H9 (cell line): ENCODE results near the gene GPR157. TPM values are rescaled to one million over a fixed set of nuclear protein-coding genes. Genes with fewer than 3 reads are reported as not detected.

Experiments
- DNase-seq: peaks from one replicate; pipeline ENCODE4 v3.0.0-alpha.2; 2017
- H2AFZ ChIP-seq: one replicate; pipeline ENCODE4 v1.6.1; 2013; ENCODE audit warnings: mild to moderate bottlenecking, low read length, control low read depth, moderate library complexity
- H2AK5ac ChIP-seq: 2 replicates; pipeline ENCODE4 v1.6.1; 2013; ENCODE audit warnings: low read length, control low read depth, mixed read lengths; ENCODE audit not compliant: insufficient read length
- H2BK120ac ChIP-seq: one replicate; pipeline ENCODE4 v1.6.1; 2013; ENCODE audit warnings: low read depth, mild to moderate bottlenecking, low read length, control low read depth, inconsistent platforms; ENCODE audit not compliant: poor library complexity, severe bottlenecking
- H2BK12ac ChIP-seq: 2 replicates; pipeline ENCODE4 v1.6.1; 2013; ENCODE audit warnings: low read length, control low read depth, mixed read lengths, low read depth; ENCODE audit not compliant: insufficient read length
- H2BK15ac ChIP-seq: 2 replicates; pipeline ENCODE4 v1.6.1; 2013; ENCODE audit warnings: low read depth, low read length, control low read depth
- H2BK20ac ChIP-seq: one replicate; pipeline ENCODE4 v1.6.1; 2013; ENCODE audit warnings: low read depth, mild to moderate bottlenecking, low read length, control low read depth, inconsistent platforms; ENCODE audit not compliant: poor library complexity, severe bottlenecking
- H2BK5ac ChIP-seq: 2 replicates; pipeline ENCODE4 v1.6.1; 2013; ENCODE audit warnings: low read length, control low read depth, mixed read lengths; ENCODE audit not compliant: insufficient read length
- H3K14ac ChIP-seq: 2 replicates; pipeline ENCODE4 v1.6.1; 2013; ENCODE audit warnings: low read length, control low read depth; ENCODE audit not compliant: insufficient read depth
- H3K18ac ChIP-seq: 2 replicates; pipeline ENCODE4 v1.6.1; 2013; ENCODE audit warnings: low read depth, mild to moderate bottlenecking, mixed read lengths, low read length, control low read depth; ENCODE audit not compliant: insufficient read length
- H3K23ac ChIP-seq: 2 replicates; pipeline ENCODE4 v1.6.1; 2013; ENCODE audit warnings: low read length, control low read depth, mixed read lengths, low read depth; ENCODE audit not compliant: insufficient read length
- H3K23me2 ChIP-seq: 2 replicates; pipeline ENCODE4 v1.6.1; 2013; ENCODE audit warnings: low read depth, mild to moderate bottlenecking, mixed read lengths, low read length, control low read depth; ENCODE audit not compliant: insufficient read length, poor library complexity, severe bottlenecking
- H3K27ac ChIP-seq: 2 replicates; pipeline ENCODE4 v1.5.1; 2013; ENCODE audit warnings: low read length, control low read depth, mixed read lengths, low read depth; ENCODE audit not compliant: insufficient read length
- H3K27me3 ChIP-seq: 2 replicates; pipeline ENCODE4 v1.6.1; 2013; ENCODE audit warnings: low read length, control low read depth, inconsistent platforms; ENCODE audit not compliant: insufficient read depth
- H3K4ac ChIP-seq: 2 replicates; pipeline ENCODE4 v1.6.1; 2013; ENCODE audit warnings: low read depth, mild to moderate bottlenecking, control low read depth, inconsistent platforms, low read length, moderate library complexity
- H3K4me1 ChIP-seq: 2 replicates; pipeline ENCODE4 v1.6.1; 2013; ENCODE audit warnings: low read length, control low read depth, inconsistent platforms; ENCODE audit not compliant: insufficient read depth
- H3K4me2 ChIP-seq: 2 replicates; pipeline ENCODE4 v1.6.1; 2013; ENCODE audit warnings: low read length, control low read depth, mixed read lengths; ENCODE audit not compliant: insufficient read length, insufficient read depth
- H3K56ac ChIP-seq: 2 replicates; pipeline ENCODE4 v1.6.1; 2013; ENCODE audit warnings: low read depth, mild to moderate bottlenecking, mixed read lengths, low read length, control low read depth; ENCODE audit not compliant: insufficient read length
- H3K79me1 ChIP-seq: 2 replicates; pipeline ENCODE4 v1.6.1; 2013; ENCODE audit warnings: low read depth, mild to moderate bottlenecking, moderate library complexity, low read length, control low read depth, inconsistent platforms; ENCODE audit not compliant: insufficient read depth, poor library complexity, severe bottlenecking
- H3K79me2 ChIP-seq: 2 replicates; pipeline ENCODE4 v1.6.1; 2013; ENCODE audit warnings: low read length, control low read depth, inconsistent platforms; ENCODE audit not compliant: insufficient read depth
- H3K9ac ChIP-seq: 2 replicates; pipeline ENCODE4 v1.6.1; 2013; ENCODE audit warnings: low read length, control low read depth, mixed read lengths; ENCODE audit not compliant: insufficient read length; ENCODE audit errors: extremely low read depth
- H3K9me3 ChIP-seq: one replicate; pipeline ENCODE4 v1.6.1; 2013; ENCODE audit warnings: low read depth, low read length, inconsistent platforms; ENCODE audit not compliant: control insufficient read depth
- H3T11ph ChIP-seq: one replicate; pipeline ENCODE4 v1.6.1; 2013; ENCODE audit warnings: mild to moderate bottlenecking, low read length, control low read depth, inconsistent platforms
- H4K20me1 ChIP-seq: one replicate; pipeline ENCODE4 v1.6.1; 2013; ENCODE audit not compliant: control insufficient read depth, insufficient read length, insufficient read depth
- H4K5ac ChIP-seq: 2 replicates; pipeline ENCODE4 v1.6.1; 2013; ENCODE audit warnings: low read depth, mild to moderate bottlenecking, mixed read lengths, low read length, control low read depth; ENCODE audit not compliant: insufficient read length
- H4K8ac ChIP-seq: replicated peaks from 2 replicates; pipeline ENCODE4 v1.6.1; 2013; ENCODE audit warnings: low read length, control low read depth, mixed read lengths, low read depth; ENCODE audit not compliant: insufficient read length
- H4K91ac ChIP-seq: 2 replicates; pipeline ENCODE4 v1.6.1; 2013; ENCODE audit warnings: low read depth, mild to moderate bottlenecking, moderate library complexity, mixed read lengths, low read length, control low read depth; ENCODE audit not compliant: insufficient read length
- H3K27ac Mint-ChIP-seq, 3 experiments: 2 replicates in 2 of 3; 3 replicates in 1 of 3; pipeline ENCODE4 v1.8.0; 2020 to 2021; ENCODE audit warnings: mixed read lengths in 3 of 3, mild to moderate bottlenecking in 1 of 3, moderate library complexity in 1 of 3
- H3K27me3 Mint-ChIP-seq: 2 replicates; pipeline ENCODE4 v1.8.0; 2021; ENCODE audit warnings: low read depth, mild to moderate bottlenecking, moderate library complexity, mixed read lengths
- H3K36me3 Mint-ChIP-seq, 3 experiments: 2 replicates in 2 of 3; 3 replicates in 1 of 3; pipeline ENCODE4 v1.8.0; 2020 to 2021; ENCODE audit warnings: low read depth in 3 of 3, mixed read lengths in 3 of 3; ENCODE audit not compliant: insufficient read depth in 1 of 3
- H3K4me1 Mint-ChIP-seq, 2 experiments: 2 replicates each; pipeline ENCODE4 v1.8.0; 2020; ENCODE audit warnings: mixed read lengths in 2 of 2
- H3K4me3 Mint-ChIP-seq, 2 experiments: 2 replicates in 1 of 2; 3 replicates in 1 of 2; pipeline ENCODE4 v1.8.0; 2020 to 2021; ENCODE audit warnings: mild to moderate bottlenecking in 2 of 2, mixed read lengths in 2 of 2, moderate library complexity in 1 of 2
- H3K9me3 Mint-ChIP-seq, 2 experiments: 2 replicates in 1 of 2; 3 replicates in 1 of 2; pipeline ENCODE4 v1.8.0; 2020; ENCODE audit warnings: mild to moderate bottlenecking in 2 of 2, mixed read lengths in 2 of 2, moderate library complexity in 1 of 2
- CTCF ChIP-seq: fragments of 200-600 bp; sonication (generic); conservative IDR thresholded peaks from 3 replicates; pipeline ENCODE4 v1.8.0; 2021; ENCODE audit warnings: antibody characterized with exemption, mild to moderate bottlenecking
- WGBS: extraction: QIAGEN DNeasy Blood & Tissue Kit; methylation state at CpG from one replicate; pipeline ENCODE4 v1.1.7; 2013; ENCODE audit warnings: missing lambda C conversion rate, low lambda C conversion rate, mixed read lengths; ENCODE audit not compliant: insufficient read length; ENCODE audit errors: extremely low coverage; 5-methylcytosine and 5-hydroxymethylcytosine counted together
- total RNA-seq: library from RNA; stranded (reverse); gene quantifications from 2 replicates; pipeline ENCODE4 v1.2.1, GENCODE V29; 2021

GPR157 gene
- total RNA-seq, 1 experiment from 2014 or later, result 3.8 TPM

- no CpG with 5 or more reads among the region's 2 CpGs for WGBS
- H4K20me1 ChIP-seq, result no peaks in the 10 kb centered on the region
- DNase-seq, result no peak
Observed at GRCh38 chr1:9086796-9087195, 42.1 kb downstream of the GPR157 start.

More at GRCh38 chr1:9086796-9087195, 42.1 kb downstream of the GPR157 start:
- Histone ChIP-seq H2BK5ac (no peak overlapping the region), H3K4ac (no peak overlapping the region), H3K79me2 (no peaks in the 10 kb centered on the region), H3K56ac (no peak overlapping the region), H2BK120ac (no peak overlapping the region), H3K4me1 (peaks cover 3% of the 10 kb centered on the region; the same call in 1 of the 2 replicates), H4K5ac (no peak overlapping the region), H3K23ac (no peak overlapping the region), H3K4me2 (no peak overlapping the region), H2BK12ac (no peak overlapping the region), H3K9ac (no peak overlapping the region), H3K9me3 (no peaks in the 10 kb centered on the region), H3K23me2 (no peaks in the 10 kb centered on the region), H3K27me3 (no peaks in the 10 kb centered on the region), H2BK20ac (no peak overlapping the region), H3K18ac (no peak overlapping the region), H2AK5ac (no peak overlapping the region), H2BK15ac (no peak overlapping the region), H3K14ac (no peak overlapping the region), H3T11ph (no peak overlapping the region), H3K27ac (no peak overlapping the region), H3K79me1 (no peaks in the 10 kb centered on the region), H4K8ac (no peak overlapping the region), H4K91ac (no peak overlapping the region), H2AFZ (no peak overlapping the region)
- Mint-ChIP-seq H3K27ac (no peak overlapping the region), H3K9me3 (peaks cover 20 to 22% of the 10 kb centered on the region in 2 experiments), H3K27me3 (peaks cover 5% of the 10 kb centered on the region), H3K4me3 (no peak overlapping the region), H3K4me1 (peaks cover 5 to 7% of the 10 kb centered on the region in 2 experiments; a peak in 3 of 4 replicates), H3K36me3 (peaks cover 0 to 20% (median 3%) of the 10 kb centered on the region in 3 experiments; a peak in 6 of 7 replicates)
- TF ChIP-seq CTCF, result no peak
